NK-92 treated with Interleukin-12 subunit alpha and Interleukin-12 subunit beta, amount 100 ng/mL, for 24 hours (cell line): Measurements from ENCODE around the gene BAIAP2.

Experiments used
- DNase-seq: peaks from one replicate; lab custom pipeline; 2025; lab: John Stamatoyannopoulos, UW

Gene BAIAP2

GRCh38 chr17:81037026-81037797 lies 2.3 kb downstream of the BAIAP2 start:
- no peak for DNase-seq

GRCh38 chr17:81037798-81038733 lies 3.1 kb downstream of the BAIAP2 start:
- DNase-seq, result no peak

- no peak for DNase-seq
These were observed 4.1 kb downstream of the BAIAP2 start for GRCh38 chr17:81039096-81039495.

- DNase-seq, result no peak
These were observed 5.2 kb downstream of the BAIAP2 start for GRCh38 chr17:81039854-81040758.

DNA sequence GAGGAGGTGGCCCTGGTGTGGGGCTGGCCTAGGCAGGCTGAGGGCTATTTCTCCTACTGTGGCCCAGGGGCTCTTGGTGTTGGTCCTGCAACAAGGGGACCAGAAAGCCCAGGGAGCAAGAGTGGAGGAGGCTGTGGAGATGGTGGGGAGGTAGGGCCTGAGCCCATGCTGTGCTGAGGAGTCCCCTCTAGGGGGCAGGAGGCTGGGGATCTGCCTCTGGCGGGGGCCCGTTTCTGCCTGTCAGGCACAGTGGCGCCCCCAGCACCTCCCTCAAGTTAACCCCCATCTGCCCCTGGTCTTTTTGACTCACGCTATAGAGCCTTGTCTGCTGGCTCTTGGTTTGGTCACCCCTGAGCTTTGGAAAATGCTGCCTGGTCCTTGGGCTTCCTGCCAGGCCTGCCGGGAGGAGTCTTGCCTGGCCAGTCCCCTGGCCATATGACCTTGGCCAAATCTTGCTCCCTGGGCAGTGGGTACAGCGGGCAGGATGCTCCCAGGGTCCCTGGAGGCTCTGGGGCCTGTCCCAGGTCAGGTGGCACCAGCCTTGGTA lies 5.9 kb downstream of the BAIAP2 start:
- no peak for DNase-seq

DNA sequence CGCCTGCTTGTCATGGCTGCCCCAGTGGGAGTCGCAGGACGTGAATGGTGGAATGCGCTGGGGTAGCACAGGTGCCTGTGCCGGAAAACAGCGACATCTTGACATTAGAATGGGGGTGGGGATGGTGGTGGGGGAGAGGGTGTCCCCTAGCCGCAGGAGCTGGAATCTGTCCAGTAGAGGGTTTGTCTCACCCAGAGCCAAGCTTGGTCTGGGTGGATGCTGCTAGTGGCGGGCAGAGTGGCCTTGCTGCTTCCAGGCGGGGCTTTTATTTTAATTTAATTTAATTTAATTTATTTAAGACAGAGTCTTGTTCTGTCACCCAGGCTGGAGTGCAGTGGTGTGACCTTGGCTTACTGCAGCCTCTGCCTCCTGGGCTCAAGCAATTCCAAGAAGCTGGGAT lies 7.7 kb downstream of the BAIAP2 start:
- DNase-seq, result no peak

DNA sequence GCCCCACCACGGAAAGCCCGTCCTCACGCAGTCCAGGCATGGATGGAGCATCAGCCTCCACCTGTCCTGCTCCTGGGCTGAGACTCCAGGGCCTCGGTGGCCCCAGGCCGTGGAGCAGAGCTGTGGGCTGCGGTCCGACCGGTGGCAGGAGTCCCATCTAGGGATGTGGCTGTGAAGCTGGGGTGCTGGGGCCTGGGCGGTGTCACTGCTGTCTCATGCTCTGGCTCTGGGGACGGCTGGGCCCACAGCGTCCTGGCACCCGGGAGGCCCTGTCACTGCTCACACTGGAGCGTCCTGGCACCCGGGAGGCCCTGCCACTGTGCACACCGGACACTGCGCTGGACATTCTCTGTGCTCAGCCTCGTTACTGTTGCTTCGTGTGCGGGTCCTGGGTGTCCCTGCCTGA lies 8.4 kb downstream of the BAIAP2 start:
- no peak for DNase-seq

- no peak for DNase-seq
These were observed 8.9 kb downstream of the BAIAP2 start for GRCh38 chr17:81043725-81044427.

GRCh38 chr17:81044428-81044763 lies 9.4 kb downstream of the BAIAP2 start:
- DNase-seq, result no peak

DNA sequence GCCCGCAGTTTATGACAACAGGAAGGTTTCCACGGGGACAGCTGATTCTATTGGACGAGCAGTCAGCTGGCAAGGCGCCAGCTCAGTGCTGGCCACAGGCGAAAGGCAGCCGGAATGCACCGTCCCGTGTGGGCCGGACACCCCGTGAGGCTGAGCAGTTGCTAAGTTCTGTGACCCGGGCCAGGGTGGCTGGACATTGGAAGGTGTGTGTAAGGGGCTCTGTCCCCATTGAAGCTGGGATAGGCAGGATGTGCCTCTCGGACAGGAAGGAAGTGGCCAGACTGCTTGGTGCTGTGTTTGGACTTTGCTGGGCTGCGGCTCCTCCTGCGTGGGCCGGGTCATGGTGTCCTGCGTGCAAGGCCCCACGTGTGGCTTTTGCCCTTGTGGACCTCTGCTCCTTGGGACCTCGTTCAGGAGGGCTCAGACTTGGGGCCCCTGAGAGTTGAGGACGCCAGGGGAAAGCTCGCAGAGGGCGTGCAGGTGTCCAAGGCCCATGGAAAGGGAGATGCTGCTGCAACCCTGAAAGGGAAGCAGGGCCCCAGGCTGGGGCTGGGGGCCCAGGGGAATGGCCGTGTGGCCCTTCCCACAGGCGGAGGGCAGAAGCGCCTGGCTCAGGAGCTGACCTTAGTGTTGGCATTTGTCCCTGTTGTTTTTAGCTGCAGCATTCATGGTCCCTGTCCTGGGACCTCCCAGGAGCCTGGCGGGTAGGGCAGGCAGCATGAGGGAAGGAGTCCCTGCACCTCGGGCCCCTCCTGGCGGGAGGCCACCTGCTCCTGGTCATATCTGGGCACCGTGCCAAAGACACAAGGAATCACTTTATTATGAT lies 10.0 kb downstream of the BAIAP2 start:
- no peak for DNase-seq

DNA sequence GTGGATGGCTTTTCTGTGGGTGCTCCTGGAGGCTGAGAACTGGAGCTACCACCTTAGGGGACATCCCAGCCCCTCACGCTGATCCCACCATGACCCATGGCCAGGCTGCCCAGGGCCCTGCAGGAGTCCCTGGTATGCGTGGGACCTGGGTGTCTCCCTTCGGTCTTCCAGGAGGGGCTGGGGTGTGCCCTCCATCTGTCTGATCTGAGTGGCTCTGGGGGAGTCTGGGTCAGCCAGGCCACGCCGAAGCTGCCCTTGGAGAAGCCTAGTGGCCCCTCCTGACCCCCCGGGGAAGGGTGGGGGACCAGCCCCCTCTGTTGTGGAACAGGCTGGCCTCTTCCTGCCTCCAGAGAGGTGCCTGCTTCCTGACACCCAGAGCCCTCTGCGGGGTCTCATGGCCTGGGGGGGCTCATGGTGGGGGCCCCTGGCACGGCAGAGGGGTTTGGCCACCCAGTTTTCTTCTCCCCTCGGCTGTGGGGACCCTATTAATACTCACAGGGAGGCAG lies 10.7 kb downstream of the BAIAP2 start:
- DNase-seq, result no peak

- no peak for DNase-seq
These were observed 11.3 kb downstream of the BAIAP2 start for GRCh38 chr17:81046132-81046769.

DNA sequence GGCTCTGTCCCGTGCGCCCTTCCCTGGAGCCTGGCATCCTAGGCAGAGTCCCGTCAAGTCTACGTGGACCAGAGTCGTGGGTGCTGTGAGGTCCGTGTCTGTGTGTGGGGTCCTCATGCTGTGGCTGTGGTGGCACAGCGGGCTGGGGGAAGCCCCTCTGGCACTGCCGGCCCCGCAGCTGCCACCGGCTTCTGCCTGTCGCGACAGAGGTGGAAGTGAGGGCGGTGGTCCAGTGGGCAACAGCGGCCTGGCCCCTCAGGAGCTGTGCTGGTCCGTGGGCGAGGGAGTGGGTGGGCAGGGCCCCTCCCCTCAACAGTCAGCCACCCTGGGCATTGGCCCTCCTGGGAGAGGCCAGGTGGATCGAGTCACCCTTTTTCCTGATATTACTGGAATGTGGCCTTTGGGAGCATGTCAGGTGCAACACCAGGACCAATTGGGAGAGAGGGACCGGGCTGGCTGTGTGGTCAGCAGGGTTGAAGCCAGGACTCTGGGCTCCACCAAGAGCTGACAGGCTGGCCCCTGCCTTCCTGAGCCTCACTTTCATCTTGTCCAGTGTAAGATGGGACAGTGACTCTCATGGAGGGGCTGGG lies 11.9 kb downstream of the BAIAP2 start:
- no peak for DNase-seq

GRCh38 chr17:81048827-81049371 lies 13.9 kb downstream of the BAIAP2 start:
- no peak for DNase-seq

DNA sequence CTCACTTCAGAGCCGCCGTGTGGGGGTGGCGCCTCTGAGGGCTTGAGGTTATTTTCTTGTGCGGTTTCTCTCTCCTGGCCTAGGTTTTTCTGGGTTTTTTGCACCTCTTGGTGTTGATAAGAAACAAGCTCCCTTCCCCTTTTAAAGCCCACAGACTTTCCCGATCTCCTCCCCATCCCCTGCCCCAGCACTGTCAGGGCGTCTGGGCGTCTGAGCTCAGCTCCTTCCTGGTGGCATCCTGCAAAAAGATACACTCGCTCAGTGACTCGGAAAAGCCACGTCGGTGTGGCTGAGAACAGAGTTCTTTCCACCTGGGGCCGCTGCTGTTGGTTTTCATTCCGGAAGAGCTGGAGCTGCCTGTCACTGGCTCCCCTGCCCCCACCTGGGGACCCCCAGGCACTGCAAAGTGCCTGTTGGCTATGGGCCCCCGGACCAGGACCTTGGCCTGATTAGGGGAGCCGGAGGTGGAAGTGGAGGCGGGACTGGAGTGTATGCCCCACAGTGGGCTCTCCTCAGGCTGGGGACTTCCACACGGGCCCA lies 14.5 kb downstream of the BAIAP2 start:
- no peak for DNase-seq

GRCh38 chr17:81049973-81050551 lies 15.1 kb downstream of the BAIAP2 start:
- DNase-seq, result no peak

DNA sequence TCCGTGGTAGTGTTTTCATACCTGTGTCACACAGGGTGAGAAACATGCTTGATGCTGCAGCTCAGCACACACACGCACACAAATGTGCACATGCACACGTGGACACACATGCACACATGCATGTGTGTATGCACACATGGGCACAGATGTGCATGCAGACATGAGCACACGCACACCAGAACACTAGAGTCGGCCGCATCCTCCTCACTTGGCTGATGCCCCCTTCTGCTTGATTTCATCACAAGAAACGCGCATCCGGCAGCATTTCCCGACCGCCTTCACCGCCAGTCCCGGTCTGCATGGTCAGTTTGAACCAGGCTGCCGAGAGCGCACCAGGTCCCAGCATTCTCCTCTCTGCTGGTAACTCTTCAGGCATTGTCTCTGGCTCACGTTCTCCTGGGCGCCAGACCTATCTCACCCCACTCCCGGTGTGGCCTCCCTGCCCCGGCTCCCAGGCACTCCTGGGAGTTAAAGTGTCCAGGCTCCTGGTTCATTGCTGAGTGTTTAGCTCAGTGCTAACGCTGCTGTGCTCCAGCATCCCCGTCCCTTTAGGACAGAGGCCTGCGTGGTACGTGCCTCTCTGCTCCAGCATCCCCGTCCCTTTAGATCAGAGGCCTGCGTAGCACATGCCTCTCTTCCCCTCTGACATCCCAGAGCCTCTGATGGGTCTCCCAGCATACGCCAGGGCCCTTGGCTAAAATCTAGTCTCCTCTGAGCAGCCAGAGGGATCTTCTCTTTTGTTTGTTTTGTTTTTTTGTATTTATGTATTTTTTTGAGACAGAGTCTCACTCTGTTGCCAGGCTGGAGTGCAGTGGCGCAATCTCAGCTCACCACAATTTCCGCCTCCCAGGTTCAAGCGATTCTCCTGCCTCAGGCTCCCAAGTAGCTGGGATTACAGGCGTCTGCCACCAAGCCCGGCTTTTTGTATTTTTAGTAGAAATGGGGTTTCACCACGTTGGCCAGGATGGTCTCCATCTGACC lies 16.0 kb downstream of the BAIAP2 start:
- no peak for DNase-seq
